Activated CD8-positive, alpha-beta T cell treated with anti-CD3 and anti-CD28 coated beads for 36 hours (primary cell): ENCODE results near the gene RYR2. TPM values are rescaled to one million over a fixed set of nuclear protein-coding genes. Genes with fewer than 3 reads are reported as not detected.

ENCODE experiments used
- ATAC-seq: fragments of 200-7000 bp; cut with Tn5 transposase; one replicate; pipeline ENCODE4 v1.10.0; 2021; ENCODE audit warnings: mild to moderate bottlenecking, moderate library complexity
- CTCF ChIA-PET: fragments of 350-600 bp; sonication (Branson Sonifier 250); formaldehyde crosslinking; loops from one replicate; lab custom pipeline; 2021; ENCODE audit warnings: antibody characterized with exemption; lab: Charles Lee
- POLR2A ChIA-PET: fragments of 350-600 bp; sonication (Branson Sonifier 250); formaldehyde crosslinking; loops from one replicate; lab custom pipeline; 2021; ENCODE audit warnings: antibody characterized with exemption; lab: Charles Lee
- DNase-seq: peaks from one replicate; pipeline ENCODE4 v3.0.0-alpha.2; 2020
- H3K27ac Mint-ChIP-seq: one replicate; pipeline ENCODE4 v1.8.0; 2021; ENCODE audit warnings: mild to moderate bottlenecking, mixed read lengths
- H3K27me3 Mint-ChIP-seq: one replicate; pipeline ENCODE4 v1.8.0; 2021; ENCODE audit warnings: mixed read lengths
- H3K36me3 Mint-ChIP-seq: one replicate; pipeline ENCODE4 v1.8.0; 2021; ENCODE audit warnings: low read depth, mixed read lengths
- H3K4me1 Mint-ChIP-seq: one replicate; pipeline ENCODE4 v1.8.0; 2021; ENCODE audit warnings: low read depth, mixed read lengths
- H3K4me3 Mint-ChIP-seq: one replicate; pipeline ENCODE4 v1.8.0; 2021; ENCODE audit warnings: mild to moderate bottlenecking, moderate library complexity, mixed read lengths
- H3K9me3 Mint-ChIP-seq: one replicate; pipeline ENCODE4 v1.8.0; 2021; ENCODE audit warnings: mixed read lengths
- intact Hi-C: fragments of 100-400 bp; cut with micrococcal nuclease; formaldehyde crosslinking; loops from one replicate; pipeline ENCODE4 v1.10.0; 2022
- total RNA-seq, 2 experiments: library from RNA; stranded (reverse); gene quantifications; one replicate each; pipeline ENCODE4 v1.2.3, GENCODE V29; 2021
- TF ChIP-seq, protein P1 (sequence below): fragments of 200-600 bp; IDR thresholded peaks from one replicate; pipeline ENCODE4 v1.8.0; 2022; ENCODE audit warnings: antibody characterized with exemption, mild to moderate bottlenecking

Gene RYR2
- total RNA-seq, 2 experiments from 2014 or later: 0.02 TPM

DNA sequence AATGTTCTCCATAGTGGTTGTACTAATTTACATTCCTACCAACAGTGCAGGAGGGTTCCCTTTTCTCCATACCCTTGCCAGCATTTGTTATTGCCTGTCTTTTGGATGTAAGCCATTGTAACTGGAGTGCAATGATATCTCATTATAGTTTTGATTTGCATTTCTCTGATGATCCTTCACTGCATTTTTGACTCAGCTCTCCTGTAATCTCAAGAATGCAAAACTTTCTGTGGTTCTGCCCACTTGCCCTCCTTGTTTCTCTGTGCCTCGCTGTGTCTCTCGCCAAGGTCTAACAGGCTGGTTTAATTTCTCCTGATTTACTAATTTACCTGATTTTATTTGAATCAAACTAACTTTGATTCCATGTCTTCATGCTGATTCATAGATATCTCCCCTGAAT is 440.8 kb downstream of the RYR2 start:
- Mint-ChIP-seq H3K27me3 (peaks cover 2% of the 10 kb centered on the region), H3K36me3 (no peaks in the 10 kb centered on the region), H3K27ac (no peak overlapping the region), H3K9me3 (peaks cover 3% of the 10 kb centered on the region), H3K4me3 (no peak overlapping the region), H3K4me1 (no peaks in the 10 kb centered on the region)
- TF ChIP-seq, protein P1, sequence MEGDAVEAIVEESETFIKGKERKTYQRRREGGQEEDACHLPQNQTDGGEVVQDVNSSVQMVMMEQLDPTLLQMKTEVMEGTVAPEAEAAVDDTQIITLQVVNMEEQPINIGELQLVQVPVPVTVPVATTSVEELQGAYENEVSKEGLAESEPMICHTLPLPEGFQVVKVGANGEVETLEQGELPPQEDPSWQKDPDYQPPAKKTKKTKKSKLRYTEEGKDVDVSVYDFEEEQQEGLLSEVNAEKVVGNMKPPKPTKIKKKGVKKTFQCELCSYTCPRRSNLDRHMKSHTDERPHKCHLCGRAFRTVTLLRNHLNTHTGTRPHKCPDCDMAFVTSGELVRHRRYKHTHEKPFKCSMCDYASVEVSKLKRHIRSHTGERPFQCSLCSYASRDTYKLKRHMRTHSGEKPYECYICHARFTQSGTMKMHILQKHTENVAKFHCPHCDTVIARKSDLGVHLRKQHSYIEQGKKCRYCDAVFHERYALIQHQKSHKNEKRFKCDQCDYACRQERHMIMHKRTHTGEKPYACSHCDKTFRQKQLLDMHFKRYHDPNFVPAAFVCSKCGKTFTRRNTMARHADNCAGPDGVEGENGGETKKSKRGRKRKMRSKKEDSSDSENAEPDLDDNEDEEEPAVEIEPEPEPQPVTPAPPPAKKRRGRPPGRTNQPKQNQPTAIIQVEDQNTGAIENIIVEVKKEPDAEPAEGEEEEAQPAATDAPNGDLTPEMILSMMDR: no peak
- POLR2A ChIA-PET: no interaction called here
- no peak for DNase-seq
- intact Hi-C loops: no loop called here
- CTCF ChIA-PET: no interaction called here
- ATAC-seq: no peak

DNA sequence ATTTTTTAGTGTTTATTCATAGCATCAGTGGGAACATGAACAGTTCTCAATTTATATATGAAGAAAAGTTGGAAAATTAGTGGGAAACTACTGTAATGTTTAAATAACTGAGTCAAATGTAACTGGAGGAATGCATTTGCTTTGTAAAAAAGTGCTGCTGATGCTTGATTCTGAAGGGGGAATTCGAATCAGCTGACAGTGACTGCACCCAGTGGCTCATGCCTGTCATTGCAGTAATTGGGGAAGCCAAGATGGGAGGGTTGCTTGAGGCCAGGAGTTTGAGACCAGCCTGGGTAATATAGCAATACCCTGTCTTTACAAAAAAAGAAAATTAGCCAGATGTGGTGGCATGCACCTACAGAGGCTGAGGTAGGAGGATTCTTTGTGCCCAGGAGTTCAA is 450.4 kb downstream of the RYR2 start:
- TF ChIP-seq, protein P1: no peak
- Mint-ChIP-seq H3K9me3 (no peaks in the 10 kb centered on the region), H3K27me3 (peaks cover 2% of the 10 kb centered on the region), H3K4me3 (no peak overlapping the region), H3K27ac (no peak overlapping the region), H3K4me1 (no peaks in the 10 kb centered on the region), H3K36me3 (no peaks in the 10 kb centered on the region)
- ChIA-PET CTCF (no interaction called here), POLR2A (no interaction called here)
- intact Hi-C loops: no loop called here
- no peak for DNase-seq
- no peak for ATAC-seq

DNA sequence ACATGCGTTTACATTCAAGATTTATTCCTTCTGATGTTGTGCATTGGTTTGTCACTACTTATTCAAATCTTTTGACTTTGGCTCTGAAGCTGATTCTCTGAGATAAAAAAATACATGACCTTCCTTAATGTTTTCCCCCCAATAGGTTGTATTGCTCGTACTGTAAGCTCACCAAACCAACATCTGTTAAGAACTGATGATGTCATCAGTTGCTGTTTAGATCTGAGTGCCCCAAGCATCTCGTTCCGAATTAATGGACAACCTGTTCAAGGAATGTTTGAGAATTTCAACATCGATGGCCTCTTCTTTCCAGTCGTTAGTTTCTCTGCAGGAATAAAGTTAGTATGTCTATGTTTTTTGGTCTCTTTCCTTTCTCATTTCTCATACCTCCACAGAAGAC is 458.6 kb downstream of the RYR2 start:
- ChIA-PET POLR2A (no interaction called here), CTCF (no interaction called here)
- TF ChIP-seq, protein P1: no peak
- no peaks in the 10 kb centered on the region for H3K4me1 Mint-ChIP-seq
- H3K4me3 Mint-ChIP-seq: no peak overlapping the region
- ATAC-seq (no peak), DNase-seq (no peak)
- H3K9me3 Mint-ChIP-seq: no peaks in the 10 kb centered on the region
- H3K27me3 Mint-ChIP-seq: peaks cover 16% of the 10 kb centered on the region
- intact Hi-C loops: no loop called here
- no peaks in the 10 kb centered on the region for H3K36me3 Mint-ChIP-seq
- no peak overlapping the region for H3K27ac Mint-ChIP-seq

DNA sequence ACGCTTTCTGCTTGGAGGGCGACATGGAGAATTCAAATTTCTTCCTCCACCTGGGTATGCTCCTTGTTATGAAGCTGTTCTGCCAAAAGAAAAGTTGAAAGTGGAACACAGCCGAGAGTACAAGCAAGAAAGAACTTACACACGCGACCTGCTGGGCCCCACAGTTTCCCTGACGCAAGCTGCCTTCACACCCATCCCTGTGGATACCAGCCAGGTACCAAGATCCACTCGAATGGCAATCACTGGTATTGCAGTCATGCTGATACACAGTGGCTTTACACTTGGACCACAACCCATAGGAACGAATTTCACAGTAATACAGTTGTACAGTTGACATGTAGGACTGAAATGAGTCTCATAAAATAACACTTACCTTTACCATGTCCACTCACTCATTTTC is 461.3 kb downstream of the RYR2 start:
- TF ChIP-seq, protein P1: no peak
- Mint-ChIP-seq H3K27ac (no peak overlapping the region), H3K36me3 (no peaks in the 10 kb centered on the region), H3K27me3 (peaks cover 16% of the 10 kb centered on the region), H3K9me3 (no peaks in the 10 kb centered on the region), H3K4me1 (peaks cover 5% of the 10 kb centered on the region), H3K4me3 (no peak overlapping the region)
- no peak for ATAC-seq
- CTCF ChIA-PET: no interaction called here
- intact Hi-C loops: no loop called here
- POLR2A ChIA-PET: no interaction called here
- DNase-seq: no peak

DNA sequence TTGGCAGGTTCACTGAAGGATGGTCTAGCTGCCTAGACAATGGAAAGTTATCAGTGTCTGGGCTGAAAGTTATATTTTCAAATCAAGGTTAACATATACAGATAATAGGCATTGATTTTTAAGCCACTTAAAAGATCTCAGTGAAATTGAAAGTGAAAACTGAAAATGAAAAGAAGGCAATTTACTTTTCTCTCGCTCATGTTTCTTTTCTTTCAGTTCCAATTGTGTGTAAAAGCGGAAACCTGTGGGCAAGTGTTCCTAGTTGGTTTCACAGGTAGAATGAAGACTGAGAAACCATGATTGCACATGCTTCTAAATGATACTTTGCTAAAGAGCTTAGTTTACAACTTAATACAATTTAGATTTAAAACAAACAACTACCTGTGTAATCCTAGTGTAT is 465.0 kb downstream of the RYR2 start:
- no peaks in the 10 kb centered on the region for H3K9me3 Mint-ChIP-seq
- CTCF ChIA-PET: interaction anchor here (0.9 to 1.2 kb wide), 3 partner anchors 27 to 55 kb away, joined by 3 read pairs; no protein-coding TSS in a partner anchor
- H3K4me3 Mint-ChIP-seq: no peak overlapping the region
- no peak overlapping the region for H3K27ac Mint-ChIP-seq
- peaks cover 19% of the 10 kb centered on the region for H3K27me3 Mint-ChIP-seq
- peaks cover 5% of the 10 kb centered on the region for H3K4me1 Mint-ChIP-seq
- POLR2A ChIA-PET: no interaction called here
- intact Hi-C loops: no loop called here
- peak; percentile 27 for ATAC-seq
- peak; percentile 17 for DNase-seq
- TF ChIP-seq, protein P1: no peak
- H3K36me3 Mint-ChIP-seq: no peaks in the 10 kb centered on the region
